Naive B cell (primary cell): ENCODE measurements around the gene SERPINH1. TPM values are rescaled to one million over a fixed set of nuclear protein-coding genes. Genes with fewer than 3 reads are reported as not detected.

Experiments
- ATAC-seq, 2 donors: fragments of 150-1000 bp; cut with Tn5 transposase; 2 replicates each; pipeline ENCODE4 v1.10.0; 2021; ENCODE audit warnings: low read depth in 2 of 2, mild to moderate bottlenecking in 2 of 2, moderate library complexity in 2 of 2
- DNase-seq: peaks from one replicate; pipeline ENCODE4 v3.0.0; 2022
- H3K27ac Mint-ChIP-seq, 6 donors: one replicate each; pipeline ENCODE4 v1.8.0; 2020 to 2022; ENCODE audit warnings: mild to moderate bottlenecking in 6 of 6, mixed read lengths in 6 of 6, moderate library complexity in 5 of 6, inconsistent platforms in 2 of 6
- H3K27me3 Mint-ChIP-seq, 3 donors: one replicate each; pipeline ENCODE4 v1.8.0; 2021 to 2022; ENCODE audit warnings: mixed read lengths in 3 of 3, mild to moderate bottlenecking in 1 of 3
- H3K36me3 Mint-ChIP-seq, 2 donors: one replicate each; pipeline ENCODE4 v1.8.0; 2020 to 2022; ENCODE audit warnings: mixed read lengths in 2 of 2, inconsistent platforms in 1 of 2, mild to moderate bottlenecking in 1 of 2
- H3K4me1 Mint-ChIP-seq, 3 donors: one replicate each; pipeline ENCODE4 v1.8.0; 2020 to 2022; ENCODE audit warnings: mixed read lengths in 3 of 3, inconsistent platforms in 1 of 3, mild to moderate bottlenecking in 1 of 3, moderate library complexity in 1 of 3
- H3K4me3 Mint-ChIP-seq, 8 donors: one replicate each; pipeline ENCODE4 v1.8.0; 2020 to 2022; ENCODE audit warnings: mild to moderate bottlenecking in 8 of 8, mixed read lengths in 8 of 8, moderate library complexity in 8 of 8, inconsistent platforms in 2 of 8
- H3K9me3 Mint-ChIP-seq, 7 donors: one replicate each; pipeline ENCODE4 v1.8.0; 2020 to 2022; ENCODE audit warnings: mixed read lengths in 7 of 7, mild to moderate bottlenecking in 5 of 7, inconsistent platforms in 2 of 7, moderate library complexity in 1 of 7
- polyA plus RNA-seq, 6 donors: library from polyadenylated mRNA; unstranded; fragments of 300-500 nt; fragmentation: Illumina TruSeq; gene quantifications; one replicate each; pipeline ENCODE4 v1.2.3, GENCODE V29; 2021; ENCODE audit warnings: low read depth in 6 of 6

The SERPINH1 gene
- polyA plus RNA-seq, 6 donors from 2014 or later, result 0.40 to 1.4 (median 0.85) TPM; not detected in 1

DNA sequence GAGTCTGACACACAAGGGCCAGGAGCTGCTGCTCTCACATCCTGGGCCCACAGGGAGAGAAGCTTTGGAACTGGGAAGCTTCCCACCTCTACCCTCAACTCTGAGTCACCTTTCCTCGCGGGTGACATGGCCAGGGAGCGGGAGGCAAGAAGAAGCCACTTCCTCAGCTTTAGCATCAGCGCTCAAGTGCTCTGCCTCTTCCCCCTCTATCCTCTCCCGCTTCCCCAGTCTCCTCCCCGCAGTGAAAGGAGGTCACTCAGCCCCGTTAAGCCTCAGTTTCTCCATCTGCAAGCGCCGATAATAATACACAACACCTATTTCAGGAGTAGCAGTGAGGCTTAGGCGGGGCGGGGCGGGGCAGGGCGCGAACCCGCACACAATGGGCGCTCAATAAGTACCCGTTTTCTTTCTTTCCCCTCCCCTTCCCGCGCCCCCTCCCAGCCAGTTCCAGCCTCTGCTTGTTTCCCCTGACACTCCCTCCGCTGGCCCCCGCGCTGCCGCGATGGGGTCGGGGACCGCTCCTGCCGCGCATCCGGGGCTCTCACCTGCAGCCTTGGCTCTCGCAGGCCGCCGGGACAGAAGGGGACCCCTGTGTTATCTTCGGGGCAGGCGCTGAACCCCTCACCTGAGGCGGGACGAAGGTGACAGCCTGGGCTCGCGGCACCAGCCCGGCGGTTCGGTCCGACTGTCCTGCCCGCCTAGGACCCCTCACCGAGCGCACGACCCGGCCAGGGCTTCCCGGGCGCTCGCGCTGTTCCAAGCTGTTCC is 37.2 kb upstream of the SERPINH1 start:
- peak; percentile 11 for DNase-seq
- Mint-ChIP-seq H3K36me3 (no peaks in the 10 kb centered on the region), H3K27me3 (peaks cover 0 to 37% (median 8%) of the 10 kb centered on the region in 3 donors), H3K4me1 (peaks cover 23 to 46% (median 29%) of the 10 kb centered on the region in 3 donors), H3K9me3 (no peaks in the 10 kb centered on the region), H3K27ac (peak overlapping the region in 1 of 6 donors; percentile 66), H3K4me3 (peak overlapping the region; percentile 68 to 93 (median 86))
- peak in 1 of 2 donors; percentile 10 for ATAC-seq

DNA sequence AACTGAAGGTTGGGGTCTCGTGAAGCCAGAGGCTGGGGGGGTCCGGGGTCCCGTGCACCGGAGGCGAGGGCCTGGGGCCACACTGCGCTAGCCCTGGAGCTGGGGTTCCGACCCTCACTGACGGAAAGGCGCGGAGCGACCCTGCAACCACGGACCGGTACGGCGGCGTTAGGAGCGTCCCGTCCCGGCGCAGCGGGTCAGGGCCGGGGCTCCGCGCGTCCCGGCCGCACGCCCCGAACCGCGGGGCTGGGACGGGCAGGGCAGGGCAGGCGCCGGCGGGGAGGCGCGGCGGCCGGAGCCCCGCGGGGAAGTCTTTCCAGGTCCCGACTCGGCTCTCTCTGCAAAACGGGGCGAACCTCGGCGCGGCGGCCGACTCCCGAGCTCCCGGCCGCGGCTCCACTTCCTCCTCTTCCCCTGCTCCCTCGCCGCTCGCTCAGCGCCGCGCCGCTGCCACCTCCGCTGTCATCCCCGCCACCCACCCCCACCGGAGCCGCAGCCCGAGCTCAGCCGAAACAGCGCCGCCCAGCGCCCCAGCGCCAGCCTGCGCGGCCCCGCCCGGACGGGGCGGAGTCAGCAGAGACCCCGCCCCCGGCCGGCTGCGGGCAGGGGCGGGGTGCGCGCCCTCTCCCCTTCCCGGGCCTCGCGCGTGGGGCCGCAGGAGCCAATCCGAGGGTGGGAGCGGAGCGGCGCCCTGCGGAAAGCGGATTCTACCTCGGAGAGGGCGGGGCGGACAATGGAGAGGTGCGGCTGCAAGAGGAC is 36.4 kb upstream of the SERPINH1 start, which contains the start of gene GDPD5:
TSS of gene GDPD5 (minus strand) at position 509 of the 759 bp plus-strand sequence. CDS start 48,206 bp downstream, outside the sequence.
- DNase-seq (peak; percentile 84), ATAC-seq (peak; percentile 89 to 93)
- Mint-ChIP-seq H3K4me3 (peak within 1 kb of the TSS; percentile 78 to 94 (median 88)), H3K9me3 (no peaks in the 10 kb centered on the region), H3K27ac (peak within 1 kb of the TSS in 5 of 6 donors; percentile 20 to 86 (median 66)), H3K27me3 (peaks cover 0 to 36% (median 8%) of the 10 kb centered on the region in 3 donors), H3K4me1 (peaks cover 25 to 42% (median 33%) of the 10 kb centered on the region in 3 donors), H3K36me3 (no peaks in the 10 kb centered on the region)

DNA sequence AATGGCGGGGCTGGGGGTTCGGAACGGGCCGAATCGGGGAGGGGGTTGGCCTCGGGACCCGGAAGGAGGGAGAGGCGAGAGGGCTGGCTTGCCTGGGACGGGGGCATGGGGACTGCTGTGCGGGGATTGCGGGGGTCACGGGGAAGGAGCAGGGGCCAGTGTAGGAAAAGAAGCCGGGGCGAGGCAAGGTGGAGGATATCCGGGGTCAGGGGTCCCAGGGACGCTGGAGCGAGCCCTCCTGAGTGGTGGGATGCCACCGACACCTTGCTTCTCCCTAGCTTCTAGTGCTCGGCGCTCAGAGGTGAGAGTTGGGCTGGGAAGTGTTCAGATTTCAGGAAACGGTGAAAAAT is 35.9 kb upstream of the SERPINH1 start:
- Mint-ChIP-seq H3K27ac (peak overlapping the region in 4 of 6 donors; percentile 20 to 86 (median 64)), H3K4me1 (peaks cover 27 to 45% (median 33%) of the 10 kb centered on the region in 3 donors), H3K36me3 (no peaks in the 10 kb centered on the region), H3K4me3 (peak overlapping the region; percentile 64 to 94 (median 86)), H3K9me3 (no peaks in the 10 kb centered on the region), H3K27me3 (peaks cover 0 to 32% (median 8%) of the 10 kb centered on the region in 3 donors)
- DNase-seq, result no peak
- no peak for ATAC-seq

DNA sequence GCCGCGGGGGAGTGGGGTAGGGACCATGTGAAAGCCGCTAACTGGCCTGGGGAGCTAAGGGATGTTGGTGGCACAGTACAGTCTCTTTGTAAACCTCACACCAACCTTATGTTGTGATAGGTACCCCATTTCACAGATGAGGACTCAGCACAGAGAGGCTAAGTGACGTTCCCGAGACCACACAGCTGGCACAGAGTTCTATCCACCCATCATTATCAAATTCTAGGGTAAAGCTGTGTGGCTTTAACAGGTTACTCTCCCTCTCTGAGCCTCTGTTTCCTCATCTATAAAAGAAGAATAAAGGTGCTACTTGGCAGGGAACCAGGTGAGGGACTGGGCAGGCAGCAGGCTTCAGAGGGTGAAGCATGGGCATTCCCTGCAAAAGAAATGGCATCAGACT is 34.9 kb upstream of the SERPINH1 start:
- DNase-seq (no peak), ATAC-seq (no peak)
- H3K36me3 Mint-ChIP-seq, result no peaks in the 10 kb centered on the region
- H3K27me3 Mint-ChIP-seq, result peaks cover under 1 to 26% (median 8%) of the 10 kb centered on the region in 3 donors
- H3K4me3 Mint-ChIP-seq, result peak overlapping the region; percentile 64 to 94 (median 86)
- H3K9me3 Mint-ChIP-seq, result no peaks in the 10 kb centered on the region
- peaks cover 29 to 46% (median 38%) of the 10 kb centered on the region in 3 donors for H3K4me1 Mint-ChIP-seq
- no peak overlapping the region for H3K27ac Mint-ChIP-seq

DNA sequence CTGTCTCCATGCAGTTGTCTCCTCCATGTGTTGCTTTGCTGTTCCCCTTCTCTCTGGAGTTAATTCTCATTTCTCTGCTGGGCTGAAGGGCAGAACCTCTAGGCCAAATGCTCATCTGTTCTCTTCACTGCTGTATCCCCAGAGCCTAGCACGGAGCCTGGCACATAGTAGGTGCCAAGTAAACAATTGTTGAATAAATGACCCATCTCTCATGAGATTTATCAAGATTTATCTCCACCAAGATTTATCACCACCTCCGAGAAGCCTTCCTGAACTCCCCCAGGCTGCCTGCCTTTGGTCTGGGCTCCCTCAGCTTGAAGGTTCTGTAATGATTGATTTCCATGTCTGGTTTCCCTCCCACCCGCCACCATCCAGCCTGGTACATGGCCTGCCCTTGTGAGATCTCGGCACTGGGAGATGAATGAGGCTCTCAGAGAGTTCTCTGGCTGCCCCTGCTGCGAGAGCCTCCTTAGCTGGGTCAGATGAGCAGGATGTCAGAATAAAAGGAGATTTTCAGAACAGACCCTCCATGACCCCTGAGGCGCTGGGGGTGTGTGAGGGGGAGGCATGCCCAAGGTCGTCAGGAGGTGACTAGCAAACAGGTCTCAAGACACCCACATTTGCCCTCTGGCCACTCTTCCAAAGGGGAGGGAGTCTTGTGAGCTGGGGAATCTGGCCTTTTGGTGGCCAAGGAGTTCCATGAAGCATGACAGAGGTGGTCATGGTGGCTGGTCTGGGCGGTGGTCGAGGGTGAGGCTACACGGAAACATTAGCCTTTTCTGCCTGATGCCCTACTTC is 33.9 kb upstream of the SERPINH1 start:
- Mint-ChIP-seq H3K4me1 (peaks cover 32 to 46% (median 41%) of the 10 kb centered on the region in 3 donors), H3K36me3 (no peaks in the 10 kb centered on the region), H3K27me3 (peaks cover 4 to 21% (median 8%) of the 10 kb centered on the region in 3 donors), H3K4me3 (peak overlapping the region in 6 of 8 donors; percentile 29 to 87 (median 80)), H3K9me3 (no peaks in the 10 kb centered on the region), H3K27ac (peak overlapping the region in 1 of 6 donors; percentile 51)
- ATAC-seq, result no peak
- no peak for DNase-seq

DNA sequence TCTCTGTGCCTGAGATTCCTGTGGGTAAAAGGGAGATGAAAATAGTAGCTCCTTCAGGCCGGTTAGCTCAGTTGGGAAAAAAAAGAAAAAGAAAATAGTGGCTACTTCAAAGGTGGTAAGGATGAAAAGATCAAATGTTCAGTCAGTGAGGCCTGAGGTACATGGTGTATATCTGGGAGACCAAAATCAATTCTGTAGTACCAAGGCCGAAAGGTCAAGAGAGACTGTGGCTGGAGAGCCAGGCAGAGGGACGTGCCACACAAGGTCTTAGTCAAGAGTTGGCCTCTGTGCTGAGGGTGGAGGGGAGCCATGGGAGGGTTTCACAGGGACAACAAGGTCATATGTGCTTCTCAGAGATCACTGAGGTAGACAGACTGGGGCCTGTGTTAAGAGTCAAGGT is 31.5 kb upstream of the SERPINH1 start:
- H3K4me1 Mint-ChIP-seq, result peaks cover 16 to 29% (median 26%) of the 10 kb centered on the region in 3 donors
- H3K9me3 Mint-ChIP-seq, result no peaks in the 10 kb centered on the region
- H3K4me3 Mint-ChIP-seq, result no peak overlapping the region
- no peak overlapping the region for H3K27ac Mint-ChIP-seq
- no peak for DNase-seq
- peaks cover 0 to 4% (median 4%) of the 10 kb centered on the region in 3 donors for H3K27me3 Mint-ChIP-seq
- no peak for ATAC-seq
- no peaks in the 10 kb centered on the region for H3K36me3 Mint-ChIP-seq

DNA sequence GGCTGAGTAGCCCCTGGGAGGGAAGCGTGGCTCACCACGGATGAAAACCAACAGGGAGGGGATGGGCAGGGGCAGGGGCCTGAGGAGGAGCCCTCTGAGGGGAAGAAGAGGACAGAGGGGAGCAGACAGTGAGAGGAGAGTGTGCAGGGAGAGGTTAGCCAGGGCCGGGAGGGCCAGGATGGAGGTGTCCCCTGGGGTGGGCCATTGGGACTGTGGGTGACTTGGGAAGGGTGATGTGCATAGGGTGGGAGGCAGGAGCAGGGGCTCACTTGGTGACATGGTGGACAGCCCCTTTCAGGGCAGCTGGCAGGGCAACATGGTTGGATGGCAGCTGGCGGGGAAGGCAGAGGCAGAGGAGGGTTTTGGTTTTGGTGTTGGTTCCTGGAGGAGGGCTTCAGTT is 30.7 kb upstream of the SERPINH1 start:
- Mint-ChIP-seq H3K27me3 (peaks cover 0 to 9% (median 4%) of the 10 kb centered on the region in 3 donors), H3K4me1 (peaks cover 17 to 28% (median 26%) of the 10 kb centered on the region in 3 donors), H3K36me3 (no peaks in the 10 kb centered on the region), H3K9me3 (no peaks in the 10 kb centered on the region), H3K27ac (no peak overlapping the region), H3K4me3 (no peak overlapping the region)
- ATAC-seq, result no peak
- no peak for DNase-seq

DNA sequence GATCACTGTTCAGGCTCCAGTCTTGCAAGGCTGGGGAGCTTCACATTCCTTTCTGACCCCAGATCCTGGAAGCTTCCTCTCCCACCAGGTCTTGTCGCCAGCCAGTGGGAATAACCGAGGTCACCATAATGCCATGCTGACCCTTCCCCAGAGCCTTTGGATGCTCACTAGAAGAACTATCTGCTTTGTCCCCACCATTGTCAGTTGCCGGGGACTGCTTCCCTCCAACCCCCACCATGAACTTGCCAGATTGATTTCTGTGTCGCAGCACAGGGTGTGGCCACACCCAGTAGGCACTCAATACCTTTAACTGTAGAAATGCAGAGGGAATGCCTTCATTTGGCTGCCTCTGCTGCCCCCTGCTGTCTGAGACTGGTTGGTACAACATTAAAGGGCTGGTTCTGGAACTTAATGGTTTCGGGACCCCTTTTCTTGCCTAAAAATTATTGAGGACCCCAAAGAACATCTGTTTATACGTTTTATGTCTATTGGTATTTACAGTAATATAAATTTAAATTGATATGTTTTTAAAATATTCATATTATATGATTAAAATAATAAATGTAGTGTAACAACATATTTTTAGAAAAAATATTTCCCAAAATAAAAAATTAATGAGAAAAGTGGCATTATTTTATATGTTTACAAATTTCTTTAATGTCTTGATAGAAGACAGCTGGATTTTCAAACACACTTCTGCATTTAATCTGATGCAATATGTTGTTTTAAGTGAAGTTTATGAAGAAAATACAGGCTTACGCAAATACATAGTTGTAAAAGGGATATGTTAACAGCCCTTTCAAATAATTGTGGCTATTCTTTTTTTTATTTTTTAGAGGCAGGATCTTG is 29.6 kb upstream of the SERPINH1 start:
- Mint-ChIP-seq H3K36me3 (no peaks in the 10 kb centered on the region), H3K9me3 (no peaks in the 10 kb centered on the region), H3K27ac (peak overlapping the region in 1 of 6 donors; percentile 86), H3K4me1 (peaks cover 21 to 32% (median 26%) of the 10 kb centered on the region in 3 donors), H3K4me3 (peak overlapping the region in 2 of 8 donors; percentile 11 to 48), H3K27me3 (peaks cover 1 to 14% (median 4%) of the 10 kb centered on the region in 3 donors)
- DNase-seq (peak; percentile 70), ATAC-seq (peak; percentile 75 to 80)

DNA sequence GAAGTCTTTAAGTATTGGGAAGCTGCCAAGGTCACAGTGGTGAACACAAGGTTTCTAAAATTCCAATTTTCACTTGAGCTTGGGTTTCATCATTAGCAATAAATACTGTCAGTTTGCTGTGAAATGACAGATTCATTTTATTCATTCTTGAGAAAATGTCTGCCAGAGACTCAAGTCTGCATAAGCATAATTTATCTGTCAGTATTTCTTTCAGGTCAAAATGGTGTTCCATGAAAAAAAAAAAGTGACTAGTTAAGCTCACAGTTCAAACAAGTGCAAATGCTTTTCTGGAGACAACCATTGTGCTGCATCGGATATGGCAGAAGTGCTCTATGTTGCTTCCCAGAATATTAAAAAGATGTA is 28.2 kb upstream of the SERPINH1 start:
- peaks cover 31 to 37% (median 36%) of the 10 kb centered on the region in 3 donors for H3K4me1 Mint-ChIP-seq
- DNase-seq (no peak), ATAC-seq (no peak)
- no peaks in the 10 kb centered on the region for H3K9me3 Mint-ChIP-seq
- no peak overlapping the region for H3K4me3 Mint-ChIP-seq
- H3K36me3 Mint-ChIP-seq, result no peaks in the 10 kb centered on the region
- no peak overlapping the region for H3K27ac Mint-ChIP-seq
- H3K27me3 Mint-ChIP-seq, result peaks cover 15 to 26% (median 15%) of the 10 kb centered on the region in 3 donors

DNA sequence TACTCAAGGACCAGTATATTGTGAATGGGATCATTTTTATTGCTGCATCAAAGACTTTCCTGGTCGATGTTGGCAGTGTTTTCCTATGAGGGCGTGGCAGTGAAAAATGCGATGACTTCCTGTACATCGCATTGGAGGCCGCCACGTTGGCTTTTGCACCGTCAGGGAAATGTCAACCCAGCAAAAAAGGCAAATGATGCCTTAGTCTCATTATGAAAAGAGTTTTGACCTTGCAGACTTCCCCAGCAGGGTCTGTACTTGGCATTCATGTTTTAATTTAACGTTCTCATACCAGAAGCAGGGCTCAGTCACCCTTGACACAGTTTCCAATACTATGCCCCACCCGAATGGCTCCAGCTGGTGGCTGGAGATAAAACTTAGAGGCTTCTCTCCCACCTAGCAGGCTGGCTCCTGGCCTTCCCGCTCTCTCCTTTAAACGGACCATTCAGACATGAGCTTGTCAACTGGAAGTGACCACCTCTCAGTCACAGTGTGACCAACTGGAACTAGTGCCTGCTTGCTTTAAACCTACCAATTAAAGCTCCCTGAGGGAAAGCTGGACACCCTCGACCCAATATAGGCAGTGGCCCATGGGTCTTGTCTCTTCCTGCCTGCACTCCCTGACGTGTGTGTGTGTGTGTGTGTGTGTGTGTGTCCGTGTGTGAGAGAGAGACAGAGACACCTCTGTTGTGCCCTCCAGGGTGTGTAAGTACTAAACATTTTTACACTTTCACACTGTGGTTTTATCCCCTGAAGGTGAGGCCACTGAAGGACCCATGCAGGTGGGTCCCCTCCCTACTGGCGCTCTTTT is 27.6 kb upstream of the SERPINH1 start:
- Mint-ChIP-seq H3K4me1 (peaks cover 31 to 36% (median 33%) of the 10 kb centered on the region in 3 donors), H3K4me3 (peak overlapping the region in 1 of 8 donors; percentile 69), H3K27me3 (peaks cover 15 to 31% (median 15%) of the 10 kb centered on the region in 3 donors), H3K9me3 (no peaks in the 10 kb centered on the region), H3K27ac (peak overlapping the region in 1 of 6 donors; percentile 80), H3K36me3 (no peaks in the 10 kb centered on the region)
- DNase-seq (no peak), ATAC-seq (no peak)

DNA sequence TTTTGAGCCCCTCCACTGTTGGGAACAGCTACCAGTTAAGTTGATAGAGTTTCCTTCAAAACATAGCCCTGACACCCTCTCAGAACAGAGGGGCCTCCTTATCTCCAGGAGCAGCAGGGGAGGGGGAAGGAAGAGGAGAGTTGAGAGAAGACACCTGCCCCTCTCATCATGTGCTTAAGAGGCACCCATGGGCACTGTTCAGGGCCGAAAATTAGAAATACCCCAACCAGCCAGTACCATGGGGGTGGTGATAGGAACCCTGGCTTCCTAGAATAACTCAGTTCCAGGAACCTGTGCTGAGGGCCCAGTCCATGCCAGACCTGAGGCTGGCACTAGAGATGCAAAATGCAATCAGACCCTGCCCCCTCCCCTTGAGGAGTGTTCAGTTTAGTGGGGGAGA is 27.0 kb upstream of the SERPINH1 start:
- no peak overlapping the region for H3K27ac Mint-ChIP-seq
- ATAC-seq (no peak), DNase-seq (no peak)
- no peaks in the 10 kb centered on the region for H3K9me3 Mint-ChIP-seq
- H3K36me3 Mint-ChIP-seq, result no peaks in the 10 kb centered on the region
- H3K27me3 Mint-ChIP-seq, result peaks cover 15 to 31% (median 16%) of the 10 kb centered on the region in 3 donors
- peaks cover 31 to 36% (median 31%) of the 10 kb centered on the region in 3 donors for H3K4me1 Mint-ChIP-seq
- no peak overlapping the region for H3K4me3 Mint-ChIP-seq
